OCI-LY7 (cell line): ENCODE measurements around the gene INSYN2B. TPM values are rescaled to one million over a fixed set of nuclear protein-coding genes. Genes with fewer than 3 reads are reported as not detected.

Experiments
- BruUV-seq: library from RNA; stranded (reverse); fragments of 400-500 nt; replicated peaks from 2 replicates; lab custom pipeline; 2021; lab: Mats Ljungman, UMichigan
- CTCF ChIA-PET: fragments of 300-600 bp; sonication (Branson Sonifier 250); formaldehyde crosslinking; loops from one replicate; lab custom pipeline; 2022; ENCODE audit warnings: antibody characterized with exemption; ENCODE audit not compliant: unreplicated experiment; lab: Charles Lee
- POLR2A ChIA-PET: fragments of 300-600 bp; sonication (Branson Sonifier 250); formaldehyde crosslinking; loops from one replicate; lab custom pipeline; 2022; ENCODE audit warnings: antibody characterized with exemption; lab: Charles Lee
- DNase-seq: peaks from one replicate; pipeline ENCODE4 v3.0.0-alpha.2; 2015; ENCODE audit warnings: low spot score
- H2AFZ ChIP-seq: fragments of 200-600 bp; sonication (generic), shearing (Covaris generic); 2 replicates; pipeline ENCODE4 v1.6.1; 2014; ENCODE audit warnings: mild to moderate bottlenecking, antibody characterized with exemption, low read length, moderate library complexity
- H3K27ac ChIP-seq: fragments of 200-600 bp; sonication (generic); 2 replicates; pipeline ENCODE4 v1.5.1; 2014; ENCODE audit warnings: mixed run types, low read depth, mild to moderate bottlenecking, moderate library complexity, low read length, inconsistent platforms; ENCODE audit not compliant: poor library complexity, severe bottlenecking
- H3K36me3 ChIP-seq: fragments of 200-600 bp; sonication (generic); 2 replicates; pipeline ENCODE4 v1.6.1; 2014; ENCODE audit warnings: mild to moderate bottlenecking, antibody characterized with exemption, low read length, moderate library complexity, mixed read lengths; ENCODE audit not compliant: insufficient read depth
- H3K4me1 ChIP-seq: fragments of 200-600 bp; sonication (generic); 2 replicates; pipeline ENCODE4 v1.5.1; 2014; ENCODE audit warnings: mild to moderate bottlenecking, low read length; ENCODE audit not compliant: insufficient read depth, poor library complexity, severe bottlenecking
- H3K4me2 ChIP-seq: fragments of 200-600 bp; sonication (generic); 2 replicates; pipeline ENCODE4 v1.6.1; 2014; ENCODE audit warnings: mild to moderate bottlenecking, low read length
- H3K4me3 ChIP-seq: fragments of 200-600 bp; sonication (generic); 2 replicates; pipeline ENCODE4 v1.5.1; 2014; ENCODE audit warnings: mild to moderate bottlenecking, low read depth, low read length; ENCODE audit not compliant: poor library complexity, severe bottlenecking
- H3K79me2 ChIP-seq: fragments of 200-600 bp; sonication (generic); 2 replicates; pipeline ENCODE4 v1.6.1; 2016; ENCODE audit warnings: low read depth, mild to moderate bottlenecking, low read length, moderate library complexity, mixed read lengths; ENCODE audit not compliant: insufficient read depth
- H3K9me2 ChIP-seq: fragments of 200-600 bp; sonication (generic); 2 replicates; pipeline ENCODE4 v1.6.1; 2016; ENCODE audit warnings: mild to moderate bottlenecking, low read length, mixed read lengths; ENCODE audit not compliant: insufficient read depth
- H3K9me3 ChIP-seq: fragments of 200-600 bp; sonication (generic); 2 replicates; pipeline ENCODE4 v1.6.1; 2014; ENCODE audit warnings: mild to moderate bottlenecking, mixed run types, low read length, mixed read lengths
- H4K20me1 ChIP-seq: fragments of 200-600 bp; sonication (generic); 2 replicates; pipeline ENCODE4 v1.6.1; 2014; ENCODE audit warnings: mild to moderate bottlenecking, antibody characterized with exemption, low read length, moderate library complexity, mixed read lengths; ENCODE audit not compliant: insufficient read depth
- CTCF ChIP-seq: fragments of 200-600 bp; sonication (generic); conservative IDR thresholded peaks from 2 replicates; pipeline ENCODE4 v1.5.1; 2014; ENCODE audit warnings: mild to moderate bottlenecking, antibody characterized with exemption, low read length, moderate library complexity, mixed read lengths
- EZH2phosphoT487 ChIP-seq: fragments of 200-600 bp; sonication (generic); IDR thresholded peaks from 2 replicates; pipeline ENCODE4 v1.6.1; 2018; ENCODE audit warnings: low read depth, borderline replicate concordance, mild to moderate bottlenecking, mixed run types, antibody characterized with exemption, low read length, moderate library complexity, mixed read lengths
- intact Hi-C: fragments of 100-400 bp; cut with micrococcal nuclease; formaldehyde crosslinking; loops from one replicate; pipeline ENCODE4 v1.10.0; 2022; ENCODE audit not compliant: unreplicated experiment
- total RNA-seq, 2 experiments: library from RNA; depleted of rRNA in 1 of 2; stranded (reverse); fragments of >200 nt in 1 of 2; shearing (Covaris generic) in 1 of 2; gene quantifications; 2 replicates each; pipeline ENCODE4 v1.2.3, GENCODE V29; 2014 to 2022

The INSYN2B gene
- total RNA-seq, 2 experiments from 2014 or later: not detected

GRCh38 chr5:169920474-169920873 is 59.8 kb downstream of the INSYN2B start:
- intact Hi-C loops: no loop called here
- BruUV-seq: no TSS peak
- Histone ChIP-seq H3K36me3 (no peaks in the 10 kb centered on the region; the same call in 1 of the 2 replicates), H3K9me3 (no peaks in the 10 kb centered on the region), H3K9me2 (no peaks in the 10 kb centered on the region), H3K4me2 (no peak overlapping the region), H3K4me3 (no peak overlapping the region), H3K4me1 (no peaks in the 10 kb centered on the region), H3K27ac (no peak overlapping the region), H2AFZ (no peak overlapping the region), H3K79me2 (no peaks in the 10 kb centered on the region), H4K20me1 (no peaks in the 10 kb centered on the region)
- CTCF ChIA-PET: no interaction called here
- POLR2A ChIA-PET: interaction anchor here (0.6 kb wide), 1 partner anchor 239 kb away, joined by 3 read pairs; no protein-coding TSS in a partner anchor
- DNase-seq: no peak
- TF ChIP-seq EZH2phosphoT487 (no peak), CTCF (no peak)

GRCh38 chr5:169918228-169918627 is 62.1 kb downstream of the INSYN2B start:
- no peak for DNase-seq
- no TSS peak for BruUV-seq
- intact Hi-C loops: no loop called here

More at GRCh38 chr5:169918228-169918627, 62.1 kb downstream of the INSYN2B start:
- no peak overlapping the region for H3K4me3 ChIP-seq
- no peak overlapping the region for H3K4me2 ChIP-seq
- CTCF ChIA-PET: no interaction called here
- H3K9me2 ChIP-seq: no peaks in the 10 kb centered on the region
- H3K79me2 ChIP-seq: no peaks in the 10 kb centered on the region
- POLR2A ChIA-PET: no interaction called here
- H3K27ac ChIP-seq: no peak overlapping the region
- H3K9me3 ChIP-seq: no peaks in the 10 kb centered on the region
- no peaks in the 10 kb centered on the region for H4K20me1 ChIP-seq
- H3K4me1 ChIP-seq: no peaks in the 10 kb centered on the region
- H2AFZ ChIP-seq: no peak overlapping the region
- no peak for TF ChIP-seq CTCF
- TF ChIP-seq EZH2phosphoT487: no peak
- H3K36me3 ChIP-seq: no peaks in the 10 kb centered on the region; the same call in 1 of the 2 replicates
